DND-41 (cell line): ENCODE data around the gene ECPAS.

Experiments
- EZH2 ChIP-seq: IDR thresholded peaks from 3 replicates; pipeline ENCODE4 v1.6.1; 2012; ENCODE audit warnings: borderline replicate concordance, low read depth, mild to moderate bottlenecking, moderate library complexity, low read length, inconsistent platforms; ENCODE audit not compliant: severe bottlenecking
- TF ChIP-seq, protein P1 (sequence below): IDR thresholded peaks from 2 replicates; pipeline ENCODE4 v1.5.1; 2012; ENCODE audit warnings: borderline replicate concordance, low read length, moderate library complexity, mild to moderate bottlenecking; ENCODE audit not compliant: poor library complexity, severe bottlenecking; ENCODE audit errors: extremely low read depth

DNA sequence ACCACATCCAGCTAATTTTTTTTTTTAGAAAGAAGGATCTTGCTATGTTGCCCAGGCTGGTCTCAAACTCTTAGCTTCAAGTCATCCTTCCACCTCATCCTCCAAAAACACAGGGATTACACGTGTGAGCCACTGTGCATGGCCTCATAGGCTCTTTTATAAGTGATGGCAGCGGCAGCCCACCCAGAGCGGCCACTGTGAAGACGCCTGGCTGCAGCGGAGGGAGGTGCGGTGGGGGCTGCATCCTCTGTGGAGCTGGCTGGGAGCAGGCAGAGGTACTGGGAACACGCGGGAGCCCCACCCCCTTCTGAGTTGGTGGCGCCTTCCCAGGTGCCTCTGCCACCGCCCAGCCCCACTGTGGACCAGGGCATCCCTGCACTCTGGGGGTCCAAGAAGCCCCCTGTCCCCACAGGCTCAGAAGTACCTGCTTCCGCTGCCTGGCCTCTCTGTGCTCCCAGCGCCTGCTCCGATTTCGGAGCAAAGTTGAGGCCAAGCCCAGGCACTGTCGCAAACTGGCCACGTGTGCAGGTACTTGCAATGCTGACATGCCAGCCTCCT, 16.9 kb upstream of the ECPAS start:
- TF ChIP-seq, protein P1, sequence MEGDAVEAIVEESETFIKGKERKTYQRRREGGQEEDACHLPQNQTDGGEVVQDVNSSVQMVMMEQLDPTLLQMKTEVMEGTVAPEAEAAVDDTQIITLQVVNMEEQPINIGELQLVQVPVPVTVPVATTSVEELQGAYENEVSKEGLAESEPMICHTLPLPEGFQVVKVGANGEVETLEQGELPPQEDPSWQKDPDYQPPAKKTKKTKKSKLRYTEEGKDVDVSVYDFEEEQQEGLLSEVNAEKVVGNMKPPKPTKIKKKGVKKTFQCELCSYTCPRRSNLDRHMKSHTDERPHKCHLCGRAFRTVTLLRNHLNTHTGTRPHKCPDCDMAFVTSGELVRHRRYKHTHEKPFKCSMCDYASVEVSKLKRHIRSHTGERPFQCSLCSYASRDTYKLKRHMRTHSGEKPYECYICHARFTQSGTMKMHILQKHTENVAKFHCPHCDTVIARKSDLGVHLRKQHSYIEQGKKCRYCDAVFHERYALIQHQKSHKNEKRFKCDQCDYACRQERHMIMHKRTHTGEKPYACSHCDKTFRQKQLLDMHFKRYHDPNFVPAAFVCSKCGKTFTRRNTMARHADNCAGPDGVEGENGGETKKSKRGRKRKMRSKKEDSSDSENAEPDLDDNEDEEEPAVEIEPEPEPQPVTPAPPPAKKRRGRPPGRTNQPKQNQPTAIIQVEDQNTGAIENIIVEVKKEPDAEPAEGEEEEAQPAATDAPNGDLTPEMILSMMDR: no peak
- TF ChIP-seq EZH2: no peak
